H9 (cell line): ENCODE data around the gene GGA1. TPM values are rescaled to one million over a fixed set of nuclear protein-coding genes. Genes with fewer than 3 reads are reported as not detected.
A peak's percentile ranks its signal among the peaks of the same experiment; 100 is the strongest.

Source experiments
- DNase-seq: peaks from one replicate; pipeline ENCODE4 v3.0.0-alpha.2; 2017
- H2AFZ ChIP-seq: one replicate; pipeline ENCODE4 v1.6.1; 2013; ENCODE audit warnings: mild to moderate bottlenecking, low read length, control low read depth, moderate library complexity
- H2AK5ac ChIP-seq: 2 replicates; pipeline ENCODE4 v1.6.1; 2013; ENCODE audit warnings: low read length, control low read depth, mixed read lengths; ENCODE audit not compliant: insufficient read length
- H2BK120ac ChIP-seq: one replicate; pipeline ENCODE4 v1.6.1; 2013; ENCODE audit warnings: low read depth, mild to moderate bottlenecking, low read length, control low read depth, inconsistent platforms; ENCODE audit not compliant: poor library complexity, severe bottlenecking
- H2BK12ac ChIP-seq: 2 replicates; pipeline ENCODE4 v1.6.1; 2013; ENCODE audit warnings: low read length, control low read depth, mixed read lengths, low read depth; ENCODE audit not compliant: insufficient read length
- H2BK15ac ChIP-seq: 2 replicates; pipeline ENCODE4 v1.6.1; 2013; ENCODE audit warnings: low read depth, low read length, control low read depth
- H2BK20ac ChIP-seq: one replicate; pipeline ENCODE4 v1.6.1; 2013; ENCODE audit warnings: low read depth, mild to moderate bottlenecking, low read length, control low read depth, inconsistent platforms; ENCODE audit not compliant: poor library complexity, severe bottlenecking
- H2BK5ac ChIP-seq: 2 replicates; pipeline ENCODE4 v1.6.1; 2013; ENCODE audit warnings: low read length, control low read depth, mixed read lengths; ENCODE audit not compliant: insufficient read length
- H3K14ac ChIP-seq: 2 replicates; pipeline ENCODE4 v1.6.1; 2013; ENCODE audit warnings: low read length, control low read depth; ENCODE audit not compliant: insufficient read depth
- H3K18ac ChIP-seq: 2 replicates; pipeline ENCODE4 v1.6.1; 2013; ENCODE audit warnings: low read depth, mild to moderate bottlenecking, mixed read lengths, low read length, control low read depth; ENCODE audit not compliant: insufficient read length
- H3K23ac ChIP-seq: 2 replicates; pipeline ENCODE4 v1.6.1; 2013; ENCODE audit warnings: low read length, control low read depth, mixed read lengths, low read depth; ENCODE audit not compliant: insufficient read length
- H3K23me2 ChIP-seq: 2 replicates; pipeline ENCODE4 v1.6.1; 2013; ENCODE audit warnings: low read depth, mild to moderate bottlenecking, mixed read lengths, low read length, control low read depth; ENCODE audit not compliant: insufficient read length, poor library complexity, severe bottlenecking
- H3K27ac ChIP-seq: 2 replicates; pipeline ENCODE4 v1.5.1; 2013; ENCODE audit warnings: low read length, control low read depth, mixed read lengths, low read depth; ENCODE audit not compliant: insufficient read length
- H3K27me3 ChIP-seq: 2 replicates; pipeline ENCODE4 v1.6.1; 2013; ENCODE audit warnings: low read length, control low read depth, inconsistent platforms; ENCODE audit not compliant: insufficient read depth
- H3K4ac ChIP-seq: 2 replicates; pipeline ENCODE4 v1.6.1; 2013; ENCODE audit warnings: low read depth, mild to moderate bottlenecking, control low read depth, inconsistent platforms, low read length, moderate library complexity
- H3K4me1 ChIP-seq: 2 replicates; pipeline ENCODE4 v1.6.1; 2013; ENCODE audit warnings: low read length, control low read depth, inconsistent platforms; ENCODE audit not compliant: insufficient read depth
- H3K4me2 ChIP-seq: 2 replicates; pipeline ENCODE4 v1.6.1; 2013; ENCODE audit warnings: low read length, control low read depth, mixed read lengths; ENCODE audit not compliant: insufficient read length, insufficient read depth
- H3K56ac ChIP-seq: 2 replicates; pipeline ENCODE4 v1.6.1; 2013; ENCODE audit warnings: low read depth, mild to moderate bottlenecking, mixed read lengths, low read length, control low read depth; ENCODE audit not compliant: insufficient read length
- H3K79me1 ChIP-seq: 2 replicates; pipeline ENCODE4 v1.6.1; 2013; ENCODE audit warnings: low read depth, mild to moderate bottlenecking, moderate library complexity, low read length, control low read depth, inconsistent platforms; ENCODE audit not compliant: insufficient read depth, poor library complexity, severe bottlenecking
- H3K79me2 ChIP-seq: 2 replicates; pipeline ENCODE4 v1.6.1; 2013; ENCODE audit warnings: low read length, control low read depth, inconsistent platforms; ENCODE audit not compliant: insufficient read depth
- H3K9ac ChIP-seq: 2 replicates; pipeline ENCODE4 v1.6.1; 2013; ENCODE audit warnings: low read length, control low read depth, mixed read lengths; ENCODE audit not compliant: insufficient read length; ENCODE audit errors: extremely low read depth
- H3K9me3 ChIP-seq: one replicate; pipeline ENCODE4 v1.6.1; 2013; ENCODE audit warnings: low read depth, low read length, inconsistent platforms; ENCODE audit not compliant: control insufficient read depth
- H3T11ph ChIP-seq: one replicate; pipeline ENCODE4 v1.6.1; 2013; ENCODE audit warnings: mild to moderate bottlenecking, low read length, control low read depth, inconsistent platforms
- H4K20me1 ChIP-seq: one replicate; pipeline ENCODE4 v1.6.1; 2013; ENCODE audit not compliant: control insufficient read depth, insufficient read length, insufficient read depth
- H4K5ac ChIP-seq: 2 replicates; pipeline ENCODE4 v1.6.1; 2013; ENCODE audit warnings: low read depth, mild to moderate bottlenecking, mixed read lengths, low read length, control low read depth; ENCODE audit not compliant: insufficient read length
- H4K8ac ChIP-seq: replicated peaks from 2 replicates; pipeline ENCODE4 v1.6.1; 2013; ENCODE audit warnings: low read length, control low read depth, mixed read lengths, low read depth; ENCODE audit not compliant: insufficient read length
- H4K91ac ChIP-seq: 2 replicates; pipeline ENCODE4 v1.6.1; 2013; ENCODE audit warnings: low read depth, mild to moderate bottlenecking, moderate library complexity, mixed read lengths, low read length, control low read depth; ENCODE audit not compliant: insufficient read length
- H3K27ac Mint-ChIP-seq, 3 experiments: 2 replicates in 2 of 3; 3 replicates in 1 of 3; pipeline ENCODE4 v1.8.0; 2020 to 2021; ENCODE audit warnings: mixed read lengths in 3 of 3, mild to moderate bottlenecking in 1 of 3, moderate library complexity in 1 of 3
- H3K27me3 Mint-ChIP-seq: 2 replicates; pipeline ENCODE4 v1.8.0; 2021; ENCODE audit warnings: low read depth, mild to moderate bottlenecking, moderate library complexity, mixed read lengths
- H3K36me3 Mint-ChIP-seq, 3 experiments: 2 replicates in 2 of 3; 3 replicates in 1 of 3; pipeline ENCODE4 v1.8.0; 2020 to 2021; ENCODE audit warnings: low read depth in 3 of 3, mixed read lengths in 3 of 3; ENCODE audit not compliant: insufficient read depth in 1 of 3
- H3K4me1 Mint-ChIP-seq, 2 experiments: 2 replicates each; pipeline ENCODE4 v1.8.0; 2020; ENCODE audit warnings: mixed read lengths in 2 of 2
- H3K4me3 Mint-ChIP-seq, 2 experiments: 2 replicates in 1 of 2; 3 replicates in 1 of 2; pipeline ENCODE4 v1.8.0; 2020 to 2021; ENCODE audit warnings: mild to moderate bottlenecking in 2 of 2, mixed read lengths in 2 of 2, moderate library complexity in 1 of 2
- H3K9me3 Mint-ChIP-seq, 2 experiments: 2 replicates in 1 of 2; 3 replicates in 1 of 2; pipeline ENCODE4 v1.8.0; 2020; ENCODE audit warnings: mild to moderate bottlenecking in 2 of 2, mixed read lengths in 2 of 2, moderate library complexity in 1 of 2
- WGBS: extraction: QIAGEN DNeasy Blood & Tissue Kit; methylation state at CpG from one replicate; pipeline ENCODE4 v1.1.7; 2013; ENCODE audit warnings: missing lambda C conversion rate, low lambda C conversion rate, mixed read lengths; ENCODE audit not compliant: insufficient read length; ENCODE audit errors: extremely low coverage; 5-methylcytosine and 5-hydroxymethylcytosine counted together
- total RNA-seq: library from RNA; stranded (reverse); gene quantifications from 2 replicates; pipeline ENCODE4 v1.2.1, GENCODE V29; 2021
- TF ChIP-seq, protein P1 (sequence below): fragments of 200-600 bp; sonication (generic); conservative IDR thresholded peaks from 3 replicates; pipeline ENCODE4 v1.8.0; 2021; ENCODE audit warnings: antibody characterized with exemption, mild to moderate bottlenecking

Gene GGA1
- total RNA-seq, 1 experiment from 2014 or later: 61.7 TPM

DNA sequence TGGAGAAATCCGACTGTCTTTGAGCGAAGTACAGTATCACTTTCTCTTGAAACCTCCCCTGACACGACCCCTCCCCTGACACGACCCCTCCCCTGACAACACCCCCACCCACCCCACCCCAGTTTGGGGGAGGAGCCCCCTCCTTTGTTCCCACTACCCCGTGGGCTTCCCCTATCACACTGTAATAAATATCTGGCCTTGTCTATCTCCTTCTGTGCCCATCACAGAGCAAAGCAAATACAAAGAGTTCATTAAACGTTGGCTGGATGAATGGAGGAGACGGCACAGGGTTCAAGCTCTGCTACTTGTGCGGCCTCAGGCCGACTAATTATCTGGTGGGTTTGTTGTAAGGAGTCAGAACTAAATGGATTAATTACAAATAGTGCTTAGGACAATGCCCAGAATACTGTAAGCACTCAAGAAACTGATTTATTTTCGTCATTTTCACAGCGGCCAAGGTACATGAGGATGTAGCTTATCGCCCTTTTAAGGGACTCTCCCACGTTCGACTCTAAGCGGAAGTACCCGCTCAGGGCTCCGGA lies 628 bp upstream of the GGA1 start:
- TF ChIP-seq, protein P1, sequence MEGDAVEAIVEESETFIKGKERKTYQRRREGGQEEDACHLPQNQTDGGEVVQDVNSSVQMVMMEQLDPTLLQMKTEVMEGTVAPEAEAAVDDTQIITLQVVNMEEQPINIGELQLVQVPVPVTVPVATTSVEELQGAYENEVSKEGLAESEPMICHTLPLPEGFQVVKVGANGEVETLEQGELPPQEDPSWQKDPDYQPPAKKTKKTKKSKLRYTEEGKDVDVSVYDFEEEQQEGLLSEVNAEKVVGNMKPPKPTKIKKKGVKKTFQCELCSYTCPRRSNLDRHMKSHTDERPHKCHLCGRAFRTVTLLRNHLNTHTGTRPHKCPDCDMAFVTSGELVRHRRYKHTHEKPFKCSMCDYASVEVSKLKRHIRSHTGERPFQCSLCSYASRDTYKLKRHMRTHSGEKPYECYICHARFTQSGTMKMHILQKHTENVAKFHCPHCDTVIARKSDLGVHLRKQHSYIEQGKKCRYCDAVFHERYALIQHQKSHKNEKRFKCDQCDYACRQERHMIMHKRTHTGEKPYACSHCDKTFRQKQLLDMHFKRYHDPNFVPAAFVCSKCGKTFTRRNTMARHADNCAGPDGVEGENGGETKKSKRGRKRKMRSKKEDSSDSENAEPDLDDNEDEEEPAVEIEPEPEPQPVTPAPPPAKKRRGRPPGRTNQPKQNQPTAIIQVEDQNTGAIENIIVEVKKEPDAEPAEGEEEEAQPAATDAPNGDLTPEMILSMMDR: no peak
- WGBS: no CpG with 5 or more reads among the region's 17 CpGs
- Histone ChIP-seq H4K91ac (no peak overlapping the region), H3K4me2 (peak overlapping the region; percentile 83), H2BK120ac (no peak overlapping the region), H4K20me1 (no peaks in the 10 kb centered on the region), H3K18ac (peak overlapping the region; percentile 74), H3K23me2 (peaks cover 10% of the 10 kb centered on the region), H3K4ac (no peak overlapping the region), H2BK15ac (no peak overlapping the region), H2BK12ac (no peak overlapping the region), H3T11ph (no peak overlapping the region), H3K14ac (no peak overlapping the region; the same call in 1 of the 2 replicates), H3K9ac (peak overlapping the region; percentile 64), H3K9me3 (no peaks in the 10 kb centered on the region), H2BK20ac (no peak overlapping the region), H3K79me1 (peaks cover 3% of the 10 kb centered on the region), H3K23ac (no peak overlapping the region), H3K79me2 (no peaks in the 10 kb centered on the region; the same call in 1 of the 2 replicates), H3K27me3 (no peaks in the 10 kb centered on the region), H3K4me1 (no peaks in the 10 kb centered on the region), H4K8ac (no peak overlapping the region), H2AK5ac (no peak overlapping the region), H2BK5ac (no peak overlapping the region), H3K56ac (no peak overlapping the region), H3K27ac (peak overlapping the region; percentile 88), H2AFZ (no peak overlapping the region), H4K5ac (no peak overlapping the region)
- peak overlapping the region; percentile 96 to 99 (median 99) for H3K27ac Mint-ChIP-seq
- peaks cover 8% of the 10 kb centered on the region for H3K27me3 Mint-ChIP-seq
- H3K9me3 Mint-ChIP-seq: no peaks in the 10 kb centered on the region
- peak overlapping the region; percentile 91 for H3K4me3 Mint-ChIP-seq
- H3K4me1 Mint-ChIP-seq: peaks cover 16 to 17% of the 10 kb centered on the region in 2 experiments
- DNase-seq: no peak
- no peaks in the 10 kb centered on the region for H3K36me3 Mint-ChIP-seq
